H1 (cell line): ENCODE results near the gene KCP. TPM values are rescaled to one million over a fixed set of nuclear protein-coding genes. Genes with fewer than 3 reads are reported as not detected.

ENCODE experiments used
- CTCF ChIA-PET: fragments of 300-600 bp; sonication (Branson Sonifier 250); formaldehyde crosslinking; loops from one replicate; lab custom pipeline; 2021; ENCODE audit not compliant: partially characterized antibody; lab: Charles Lee
- POLR2A ChIA-PET: fragments of 300-600 bp; sonication (Branson Sonifier 250); formaldehyde crosslinking; loops from one replicate; lab custom pipeline; 2021; ENCODE audit warnings: inconsistent platforms; ENCODE audit not compliant: partially characterized antibody; lab: Charles Lee
- DNase-seq, 2 experiments: peaks; one replicate each; pipeline versions ENCODE4 v3.0.0 to v3.0.0-alpha.2; 2010 to 2022; ENCODE audit warnings: low spot score in 2 of 2, low read depth in 1 of 2, mixed read lengths in 1 of 2
- FAIRE-seq: peaks from 2 replicates; lab custom pipeline; 2011; peaks lifted over from hg19 to GRCh38; lab: Jason Lieb, UNC
- H2AFZ ChIP-seq: 2 replicates; pipeline ENCODE4 v1.8.1; 2012; ENCODE audit warnings: low read length, inconsistent platforms
- H2AK5ac ChIP-seq: 2 replicates; pipeline ENCODE4 v1.6.1; 2013; ENCODE audit warnings: low read depth, low read length
- H2BK120ac ChIP-seq: replicated peaks from 2 replicates; pipeline ENCODE3; 2013; ENCODE audit warnings: low read depth, low read length, inconsistent platforms
- H2BK12ac ChIP-seq: 2 replicates; pipeline ENCODE4 v1.6.1; 2013; ENCODE audit warnings: low read depth, low read length
- H2BK15ac ChIP-seq: 2 replicates; pipeline ENCODE4 v1.6.1; 2013; ENCODE audit warnings: low read length
- H2BK20ac ChIP-seq: 2 replicates; pipeline ENCODE4 v1.6.1; 2013; ENCODE audit warnings: low read length
- H2BK5ac ChIP-seq: 2 replicates; pipeline ENCODE4 v1.6.1; 2013; ENCODE audit warnings: low read depth, low read length
- H3K14ac ChIP-seq: 2 replicates; pipeline ENCODE4 v1.6.1; 2013; ENCODE audit warnings: inconsistent platforms; ENCODE audit not compliant: insufficient read length
- H3K18ac ChIP-seq: 2 replicates; pipeline ENCODE4 v1.6.1; 2013; ENCODE audit warnings: low read length; ENCODE audit errors: extremely low read depth
- H3K23ac ChIP-seq: 2 replicates; pipeline ENCODE4 v1.6.1; 2013; ENCODE audit warnings: inconsistent platforms; ENCODE audit not compliant: insufficient read length
- H3K23me2 ChIP-seq: 2 replicates; pipeline ENCODE4 v1.6.1; 2013; ENCODE audit warnings: low read depth, low read length
- H3K27ac ChIP-seq: 2 replicates; pipeline ENCODE4 v1.6.1; 2011; ENCODE audit warnings: low read depth, low read length, inconsistent platforms
- H3K27me3 ChIP-seq, 4 experiments: replicated peaks in 1 of 4; 1 replicate in 1 of 4; 2 replicates in 3 of 4; pipeline versions ENCODE4 v1.6.1 to v1.8.1; 2011 to 2013; ENCODE audit warnings: low read length in 3 of 4, mild to moderate bottlenecking in 3 of 4, inconsistent platforms in 2 of 4, mixed read lengths in 2 of 4, moderate library complexity in 1 of 4; ENCODE audit not compliant: control insufficient read depth in 3 of 4, insufficient read depth in 3 of 4; ENCODE audit errors: extremely low read depth in 1 of 4
- H3K36me3 ChIP-seq, 4 experiments: 2 replicates each; pipeline versions ENCODE4 v1.6.1 to v1.8.1; 2011 to 2013; ENCODE audit warnings: mild to moderate bottlenecking in 4 of 4, low read length in 3 of 4, moderate library complexity in 2 of 4, control low read depth in 1 of 4, inconsistent platforms in 1 of 4; ENCODE audit not compliant: insufficient read depth in 4 of 4, control insufficient read depth in 2 of 4
- H3K4ac ChIP-seq: replicated peaks from 2 replicates; pipeline ENCODE3; 2013; ENCODE audit warnings: low read length, low read depth, mixed read lengths, inconsistent platforms; ENCODE audit not compliant: insufficient read length
- H3K4me1 ChIP-seq, 4 experiments: replicated peaks in 1 of 4; 1 replicate in 1 of 4; 2 replicates in 3 of 4; pipeline versions ENCODE4 v1.6.1 to v1.8.1; 2011 to 2013; ENCODE audit warnings: low read length in 3 of 4, inconsistent platforms in 2 of 4, mixed read lengths in 1 of 4; ENCODE audit not compliant: insufficient read depth in 4 of 4, control insufficient read depth in 3 of 4
- H3K4me2 ChIP-seq, 2 experiments: 2 replicates each; pipeline versions ENCODE4 v1.6.1 to v1.8.1; 2011 to 2013; ENCODE audit warnings: low read depth in 2 of 2, low read length in 2 of 2, control low read depth in 1 of 2, inconsistent platforms in 1 of 2, mild to moderate bottlenecking in 1 of 2; ENCODE audit not compliant: insufficient read depth in 1 of 2
- H3K4me3 ChIP-seq, 4 experiments: fragments of 200-600, 300-600 bp in 1 of 4; sonication (generic), shearing (Covaris generic), sonication (Bioruptor Twin) in 1 of 4; 2 replicates each; pipeline versions ENCODE4 v1.5.1 to v1.8.1; 2011 to 2016; ENCODE audit warnings: low read length in 4 of 4, low read depth in 3 of 4, control low read depth in 2 of 4, inconsistent platforms in 2 of 4, mild to moderate bottlenecking in 2 of 4, mixed read lengths in 1 of 4, moderate library complexity in 1 of 4; ENCODE audit not compliant: insufficient read depth in 2 of 4; ENCODE audit errors: extremely low read depth in 1 of 4
- H3K56ac ChIP-seq: replicated peaks from 2 replicates; pipeline ENCODE3; 2013; ENCODE audit warnings: low read depth, mild to moderate bottlenecking, mixed read lengths, low read length, inconsistent platforms; ENCODE audit not compliant: insufficient read length
- H3K79me1 ChIP-seq: 2 replicates; pipeline ENCODE4 v1.6.1; 2013; ENCODE audit warnings: low read depth, low read length, control low read depth
- H3K79me2 ChIP-seq, 2 experiments: 2 replicates each; pipeline versions ENCODE4 v1.6.1 to v1.8.1; 2012 to 2013; ENCODE audit warnings: low read length in 2 of 2, mild to moderate bottlenecking in 2 of 2, inconsistent platforms in 1 of 2; ENCODE audit not compliant: insufficient read depth in 2 of 2, control insufficient read depth in 1 of 2
- H3K9ac ChIP-seq, 4 experiments: replicated peaks in 1 of 4; 1 replicate in 1 of 4; 2 replicates in 3 of 4; pipeline versions ENCODE4 v1.6.1 to v1.8.1; 2011 to 2013; ENCODE audit warnings: low read depth in 3 of 4, low read length in 3 of 4, control low read depth in 2 of 4, mild to moderate bottlenecking in 2 of 4, moderate library complexity in 2 of 4, inconsistent platforms in 1 of 4; ENCODE audit errors: extremely low read depth in 1 of 4
- H3K9me3 ChIP-seq, 2 experiments: 2 replicates each; pipeline versions ENCODE4 v1.6.1 to v1.8.1; 2012 to 2013; ENCODE audit warnings: mild to moderate bottlenecking in 2 of 2, moderate library complexity in 2 of 2, control low read depth in 1 of 2, inconsistent platforms in 1 of 2, low read depth in 1 of 2, low read length in 1 of 2, mixed read lengths in 1 of 2; ENCODE audit not compliant: insufficient read depth in 2 of 2
- H4K20me1 ChIP-seq, 2 experiments: replicated peaks in 1 of 2; 2 replicates each; pipeline versions ENCODE3 to v1.8.1; 2011 to 2013; ENCODE audit warnings: inconsistent platforms in 2 of 2, low read length in 2 of 2, mild to moderate bottlenecking in 1 of 2; ENCODE audit not compliant: insufficient read depth in 2 of 2, control insufficient read depth in 1 of 2
- H4K5ac ChIP-seq: 2 replicates; pipeline ENCODE4 v1.6.1; 2013; ENCODE audit warnings: low read length, low read depth, mixed read lengths, inconsistent platforms; ENCODE audit not compliant: insufficient read length
- H4K8ac ChIP-seq: 2 replicates; pipeline ENCODE4 v1.8.0; 2013; ENCODE audit warnings: mild to moderate bottlenecking, moderate library complexity, low read length, inconsistent platforms; ENCODE audit not compliant: insufficient read depth; ENCODE audit errors: extremely low read depth
- H4K91ac ChIP-seq: replicated peaks from 2 replicates; pipeline ENCODE3; 2013; ENCODE audit warnings: low read length, mixed read lengths, inconsistent platforms; ENCODE audit not compliant: insufficient read length
- CEBPB ChIP-seq: IDR thresholded peaks from 2 replicates; pipeline ENCODE4 v1.6.1; 2012; ENCODE audit warnings: low read depth, low read length
- CTBP2 ChIP-seq: IDR thresholded peaks from 2 replicates; pipeline ENCODE4 v1.7.0; 2011; ENCODE audit warnings: borderline replicate concordance, mild to moderate bottlenecking, moderate library complexity, mixed read lengths, low read length; ENCODE audit not compliant: insufficient read depth, insufficient read length
- KDM4A ChIP-seq: IDR thresholded peaks from one replicate; pipeline ENCODE4 v1.7.1; 2012; ENCODE audit warnings: low read depth, mild to moderate bottlenecking, moderate library complexity, low read length, inconsistent platforms; ENCODE audit not compliant: severe bottlenecking
- NANOG ChIP-seq: IDR thresholded peaks from 2 replicates; pipeline ENCODE4 v1.6.1; 2011; ENCODE audit warnings: low read length, low read depth, mild to moderate bottlenecking, inconsistent platforms; ENCODE audit not compliant: insufficient read depth, poor library complexity, severe bottlenecking
- NRF1 ChIP-seq: IDR thresholded peaks from 2 replicates; pipeline ENCODE4 v1.6.1; 2011; ENCODE audit warnings: mild to moderate bottlenecking, low read depth, low read length, improper control_type of control experiment
- TEAD4 ChIP-seq: IDR thresholded peaks from 2 replicates; pipeline ENCODE4 v1.6.1; 2012; ENCODE audit warnings: low read depth, low read length, inconsistent platforms, mixed read lengths
- WGBS, 2 experiments: shearing (Covaris generic) in 1 of 2; methylation state at CpG; one replicate each; pipeline versions ENCODE4 v1.1.6 to v1.1.7; 2013 to 2015; ENCODE audit warnings: low lambda C conversion rate in 2 of 2, mixed read lengths in 2 of 2, inconsistent platforms in 1 of 2, low coverage in 1 of 2, missing lambda C conversion rate in 1 of 2; ENCODE audit not compliant: insufficient replicate concordance in 2 of 2, insufficient coverage in 1 of 2, insufficient read length in 1 of 2; ENCODE audit errors: extremely low coverage in 1 of 2, missing lambda C conversion rate in 1 of 2; 5-methylcytosine and 5-hydroxymethylcytosine counted together
- polyA plus RNA-seq, 7 experiments: library from polyadenylated mRNA; depleted of rRNA in 3 of 7; stranded (reverse) in 5 of 7; unstranded in 2 of 7; fragments of >200 nt in 5 of 7; fragments of 200-250 nt in 2 of 7; gene quantifications; 1 replicate in 5 of 7; 2 replicates in 1 of 7; 4 replicates in 1 of 7; pipeline versions ENCODE4 v1.2.1 to v1.2.3, GENCODE V29; 2011 to 2013; ENCODE audit warnings: missing spikeins in 2 of 7, mixed read lengths in 2 of 7
- total RNA-seq: library from RNA; stranded (reverse); fragmentation: NEBNext Ultra II Directional; extraction: Animal tissue kit (Norgen Biotek cat#: 25700); gene quantifications from 2 replicates; pipeline ENCODE4 v1.2.1, GENCODE V29; 2021

KCP gene
- total and polyA plus RNA-seq, 2 of the 8 experiments (the other 6 are each of a cell fraction or from before 2014, with no cell fraction given), result 1.3 to 2.0 TPM

GRCh38 chr7:128873234-128873633 lies 37.3 kb downstream of the KCP start:
- Histone ChIP-seq H3K23me2 (peaks cover 12% of the 10 kb centered on the region), H3K23ac (no peak overlapping the region), H3K56ac (no peak overlapping the region), H3K4me2 (no peak overlapping the region), H2BK15ac (no peak overlapping the region), H2AFZ (no peak overlapping the region), H3K4me1 (peaks cover 0 to 14% (median 10%) of the 10 kb centered on the region in 4 experiments; a peak in 6 of 7 replicates), H3K18ac (no peak overlapping the region; the same call in 1 of the 2 replicates), H3K4ac (no peak overlapping the region), H3K27me3 (peaks cover 5 to 36% (median 31%) of the 10 kb centered on the region in 4 experiments), H2BK120ac (no peak overlapping the region), H2BK12ac (no peak overlapping the region), H3K4me3 (no peak overlapping the region), H3K14ac (no peak overlapping the region), H4K5ac (no peak overlapping the region), H4K91ac (no peak overlapping the region), H3K27ac (no peak overlapping the region), H3K36me3 (no peaks in the 10 kb centered on the region), H4K8ac (peak overlapping the region; percentile 57; the same call in 1 of the 2 replicates), H4K20me1 (peaks cover 2 to 3% of the 10 kb centered on the region in 2 experiments), H3K79me2 (no peaks in the 10 kb centered on the region), H3K9me3 (no peaks in the 10 kb centered on the region), H2AK5ac (no peak overlapping the region), H3K79me1 (no peaks in the 10 kb centered on the region; the same call in 1 of the 2 replicates), H2BK5ac (no peak overlapping the region), H2BK20ac (no peak overlapping the region), H3K9ac (no peak overlapping the region)
- CTCF ChIA-PET, result interaction anchor here (0.6 to 8.2 kb wide), 12 partner anchors 7 to 140 kb away, joined by 3 to 81 read pairs (median 6); partner anchors contain the start of gene ATP6V1F
- WGBS, 2 experiments, result 86% methylated on average over 9 of the region's 9 CpGs; no CpG with 5 or more reads in 1 of the 2 experiments
- FAIRE-seq (no peak), DNase-seq (no peak)
- POLR2A ChIA-PET, result interaction anchor here (0.6 to 0.8 kb wide), 2 partner anchors 13 to 529 kb away, joined by 3 to 4 read pairs; no protein-coding TSS in a partner anchor
- TF ChIP-seq NRF1, result no peak
- TF ChIP-seq NANOG, result no peak
- no peak for TF ChIP-seq TEAD4
- TF ChIP-seq CTBP2, result no peak
- no peak for TF ChIP-seq KDM4A
- no peak for TF ChIP-seq CEBPB
